Erythroblast (primary cell): ENCODE results near the gene ZMAT3.
"Not testable (repeated sequence)": the region's sequence is repeated elsewhere in the genome, so short reads cannot be mapped to it uniquely, and the experiment has no call there.

ENCODE experiments used
- GATA1 ChIP-seq: IDR thresholded peaks from 2 replicates; pipeline ENCODE4 v1.6.1; 2011; ENCODE audit warnings: low read depth, mild to moderate bottlenecking, control low read depth, low read length, moderate library complexity
- POLR2A ChIP-seq: IDR thresholded peaks from 2 replicates; pipeline ENCODE4 v1.6.1; 2011; ENCODE audit warnings: mild to moderate bottlenecking, low read length

GRCh38 chr3:179038899-179039251 is 32.7 kb downstream of the ZMAT3 start:
- TF ChIP-seq POLR2A, GATA1: not testable (repeated sequence)
